GM21526 (cell line): ENCODE measurements around the gene HDC.

Source experiments
- ATAC-seq: cut with Tn5 transposase; IDR thresholded peaks from one replicate; pipeline ENCODE4 v1.9.1; 2021; ENCODE audit warnings: moderate library complexity; ENCODE audit not compliant: unreplicated experiment, low FRiP score

The HDC gene

DNA sequence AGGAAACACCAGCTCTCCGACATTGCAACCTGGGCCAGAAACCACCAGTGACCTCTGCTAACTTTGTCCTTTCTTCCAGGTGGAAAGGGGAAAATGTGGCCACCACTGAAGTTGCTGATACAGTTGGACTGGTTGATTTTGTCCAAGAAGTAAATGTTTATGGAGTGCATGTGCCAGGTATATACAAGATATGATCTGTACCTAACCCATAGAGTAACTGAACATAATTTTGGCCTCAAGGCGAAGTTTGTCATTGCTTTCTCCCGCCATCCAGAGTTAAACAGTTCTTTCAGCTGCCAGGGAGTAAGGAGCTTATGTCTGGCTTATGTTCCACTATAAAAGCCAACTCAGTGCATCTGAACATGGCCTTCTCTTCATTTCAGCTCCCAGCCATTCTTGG lies 36.7 kb downstream of the HDC start:
- ATAC-seq = no peak

DNA sequence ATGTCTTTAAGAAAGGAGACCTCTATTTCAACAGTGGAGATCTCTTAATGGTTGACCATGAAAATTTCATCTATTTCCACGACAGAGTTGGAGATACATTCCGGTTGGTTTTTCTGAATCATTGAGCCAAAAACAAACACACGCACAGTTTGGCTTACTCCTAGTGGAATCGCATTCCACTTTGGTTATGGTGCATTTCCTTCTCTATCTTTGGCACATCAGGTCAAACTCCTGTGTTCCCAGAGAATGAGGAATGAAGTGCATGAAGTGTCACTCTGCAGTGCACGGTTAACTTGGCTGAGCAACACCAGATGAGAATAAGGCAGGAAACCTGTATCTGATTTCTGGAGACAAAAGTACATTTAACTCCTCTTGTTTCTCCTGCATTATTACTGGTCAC lies 38.5 kb downstream of the HDC start:
- ATAC-seq = no peak

DNA sequence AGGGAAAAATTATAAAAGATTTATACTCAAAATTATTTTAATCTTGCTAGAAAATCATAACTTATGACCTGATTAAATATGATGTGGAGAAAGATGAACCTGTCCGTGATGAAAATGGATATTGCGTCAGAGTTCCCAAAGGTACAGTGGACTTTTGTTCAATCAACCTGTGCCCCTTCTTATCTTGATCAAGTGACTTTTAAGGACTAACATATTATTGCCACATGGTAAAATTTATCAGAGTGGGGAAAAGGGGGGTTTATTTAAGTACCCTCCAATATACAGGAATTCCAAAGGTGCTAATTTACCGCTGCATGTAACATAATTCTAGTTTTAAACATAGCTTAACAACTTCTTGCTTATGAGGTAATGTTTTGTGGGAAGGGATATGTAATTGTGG lies 39.6 kb downstream of the HDC start:
- ATAC-seq = no peak

DNA sequence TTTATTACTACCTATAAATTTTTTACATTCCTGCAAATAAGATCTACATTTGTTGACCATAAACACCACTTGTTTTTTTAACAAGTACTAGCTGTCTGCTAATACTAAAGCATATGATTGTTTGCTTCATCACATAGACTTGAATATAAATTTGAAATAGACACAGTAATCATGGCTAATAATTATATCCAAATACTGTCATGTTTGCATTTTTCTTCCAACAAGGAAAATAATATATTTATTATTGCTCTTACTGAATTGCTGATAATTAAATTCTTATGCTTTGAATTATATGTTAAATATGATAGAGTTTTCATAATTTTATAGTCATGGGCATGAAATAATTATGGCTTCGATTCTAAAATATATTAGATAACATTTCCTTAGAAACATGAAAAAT lies 40.5 kb downstream of the HDC start:
- no peak for ATAC-seq

DNA sequence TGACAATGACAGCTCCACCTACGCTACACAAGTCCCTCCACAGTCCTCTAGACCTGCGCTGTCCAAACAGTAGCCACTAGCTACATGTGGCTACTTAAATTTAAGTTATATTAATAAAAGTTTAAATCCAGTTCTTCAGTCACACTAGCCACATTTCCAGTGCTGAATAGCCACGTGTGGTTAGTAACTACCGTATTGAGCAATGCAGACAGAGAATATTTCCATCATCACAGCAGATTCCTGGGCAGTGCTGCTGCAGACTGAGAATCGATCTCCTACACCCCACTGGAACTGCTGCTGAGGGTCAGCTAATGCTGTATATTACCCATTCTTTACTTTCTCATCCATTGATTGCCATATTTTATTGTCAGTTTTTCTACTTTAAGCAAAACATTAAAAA lies 40.9 kb downstream of the HDC start:
- ATAC-seq = no peak

DNA sequence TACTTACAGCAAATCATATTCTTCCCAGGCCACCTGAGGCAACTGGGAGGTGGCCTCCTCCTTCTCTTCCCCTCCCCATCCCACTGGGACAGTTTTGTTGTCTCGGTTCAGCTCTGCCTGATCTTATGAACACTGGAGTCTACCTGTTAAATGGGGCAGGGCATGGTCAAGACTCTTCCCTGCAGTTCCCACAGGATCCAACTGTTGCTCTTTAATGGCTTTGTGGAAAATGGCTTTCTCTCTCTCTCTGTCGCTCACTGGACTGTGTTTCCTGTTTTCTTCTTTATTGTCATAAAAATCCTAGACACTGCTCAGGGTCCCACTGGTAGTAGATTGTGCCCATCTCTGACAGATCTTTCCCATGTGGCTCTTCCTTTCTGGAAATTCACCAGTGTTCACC lies 43.3 kb downstream of the HDC start:
- ATAC-seq = no peak

DNA sequence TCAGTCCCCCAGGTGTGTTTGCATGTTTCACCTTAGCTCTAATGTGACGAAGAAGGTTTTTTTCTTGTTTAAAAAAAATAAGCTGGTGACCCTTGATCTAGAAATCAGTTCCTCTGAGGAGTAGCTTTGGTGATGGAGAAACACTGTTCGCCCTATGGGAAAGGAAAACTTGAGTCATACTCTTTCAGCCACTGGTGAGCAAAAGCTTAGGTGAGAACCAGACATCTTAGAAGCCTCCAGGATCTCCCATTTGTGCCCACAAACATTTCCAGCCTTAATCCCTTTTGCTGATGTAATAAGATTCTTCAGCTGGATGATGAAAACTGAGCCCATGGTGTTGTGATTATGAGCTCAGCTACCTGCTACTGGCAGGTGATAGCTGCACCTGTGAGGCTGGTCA lies 45.7 kb downstream of the HDC start:
- no peak for ATAC-seq

DNA sequence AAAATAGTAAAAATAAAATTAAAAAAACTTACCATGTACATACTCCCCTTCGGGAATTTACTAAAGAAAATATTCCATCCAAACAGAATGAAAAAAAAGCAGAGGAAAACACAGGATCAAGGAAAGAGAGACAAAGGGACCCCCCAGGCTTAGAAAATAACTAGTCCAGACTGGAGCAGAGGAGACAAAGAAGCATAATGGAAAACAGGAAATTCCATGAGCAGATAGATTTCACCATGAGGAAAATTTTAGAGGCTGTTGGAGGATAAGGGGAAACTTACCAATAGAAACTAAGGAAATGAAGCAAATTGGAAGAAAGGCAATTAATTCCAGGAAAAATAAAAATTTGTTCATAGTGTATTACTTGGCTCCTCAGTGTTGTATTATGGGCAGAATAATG lies 46.8 kb downstream of the HDC start:
- no peak for ATAC-seq

DNA sequence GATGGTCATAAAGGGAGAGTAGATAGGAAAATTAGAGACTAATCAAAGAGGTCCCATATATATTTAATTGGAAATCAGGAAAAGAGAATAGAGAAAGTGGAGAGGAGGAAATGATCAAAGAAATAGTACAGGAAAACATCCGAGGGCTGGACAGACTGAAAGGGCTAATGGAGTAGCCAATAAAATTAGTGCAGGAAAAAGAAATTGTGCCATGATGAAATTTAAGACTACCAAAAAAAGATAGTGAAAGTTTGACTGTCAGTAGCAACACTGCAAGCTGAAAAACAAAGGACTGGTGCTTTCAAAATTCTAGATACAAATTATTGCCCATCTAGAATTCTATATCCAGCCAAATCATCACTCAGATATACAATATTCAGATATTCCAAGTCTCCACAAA lies 47.2 kb downstream of the HDC start:
- ATAC-seq = no peak

DNA sequence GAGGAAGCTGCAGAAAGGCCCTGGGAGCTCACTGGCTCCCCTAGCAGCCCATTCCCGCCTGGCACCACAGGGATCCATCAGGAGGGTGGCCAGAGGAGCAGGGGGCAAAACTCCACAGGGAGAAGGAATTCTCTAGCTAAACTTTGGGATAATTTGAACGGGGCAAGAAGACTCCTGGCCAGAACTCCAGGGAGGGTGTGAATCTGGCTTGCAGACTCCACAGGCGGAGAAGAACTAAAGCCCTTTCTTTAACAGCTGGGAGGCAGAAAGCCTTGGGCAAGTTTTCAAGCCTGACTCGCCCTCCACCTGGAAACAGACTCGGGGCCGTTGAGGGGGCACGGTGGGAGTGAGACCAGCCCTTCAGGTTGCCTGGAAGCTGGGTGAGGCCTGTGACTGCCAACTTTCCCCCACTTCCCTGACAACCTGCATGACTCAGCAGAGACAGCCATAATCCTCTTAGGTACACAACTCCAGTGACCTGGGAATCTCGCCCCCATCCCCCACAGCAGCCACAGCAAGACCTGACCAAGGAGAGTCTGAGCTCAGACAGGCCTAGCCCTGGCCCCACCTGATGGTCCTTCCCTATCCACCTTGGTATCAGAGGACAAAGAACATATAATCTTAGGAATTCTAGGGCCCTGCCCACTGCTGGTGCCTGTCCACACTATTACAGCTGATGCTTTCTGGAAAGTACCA lies 54.9 kb downstream of the HDC start:
- no peak for ATAC-seq

DNA sequence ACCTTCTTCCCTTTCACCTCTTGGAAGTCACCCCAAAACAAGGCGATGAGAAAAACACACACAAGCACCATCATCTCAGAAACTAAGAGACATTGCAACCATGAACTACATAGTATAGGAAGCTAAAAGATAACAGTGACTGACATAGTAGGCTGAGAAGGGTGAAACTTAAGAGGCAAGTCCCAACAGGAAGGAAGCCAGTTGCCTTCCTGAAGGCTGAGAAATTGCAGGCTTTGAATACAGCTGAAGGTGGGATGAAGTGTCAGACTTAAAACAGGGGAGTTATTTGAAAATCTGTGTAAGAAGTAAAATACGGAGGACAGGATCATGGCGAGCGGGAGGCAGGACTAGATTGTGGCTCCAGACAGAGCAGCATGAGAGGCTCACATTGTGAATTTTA lies 55.7 kb downstream of the HDC start:
- no peak for ATAC-seq

DNA sequence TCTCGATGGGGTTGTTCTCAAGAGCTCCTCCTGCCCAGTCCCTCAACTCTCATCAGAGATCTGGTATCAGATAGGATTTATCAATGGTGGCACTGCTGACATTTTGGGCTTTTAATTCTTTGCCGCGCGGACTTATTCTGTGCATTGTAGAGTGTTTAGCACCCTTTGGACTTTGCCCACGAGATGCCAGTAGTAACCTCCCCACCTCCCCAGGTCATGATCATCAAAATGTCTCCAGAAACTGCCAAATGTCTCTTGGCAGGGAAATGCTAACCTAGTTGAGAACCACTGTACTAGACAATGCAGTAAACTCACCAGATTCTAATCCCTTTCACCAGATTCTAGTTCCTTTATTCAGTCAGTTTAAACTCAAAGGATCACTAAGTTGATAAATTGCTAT lies 59.5 kb downstream of the HDC start:
- no peak for ATAC-seq

DNA sequence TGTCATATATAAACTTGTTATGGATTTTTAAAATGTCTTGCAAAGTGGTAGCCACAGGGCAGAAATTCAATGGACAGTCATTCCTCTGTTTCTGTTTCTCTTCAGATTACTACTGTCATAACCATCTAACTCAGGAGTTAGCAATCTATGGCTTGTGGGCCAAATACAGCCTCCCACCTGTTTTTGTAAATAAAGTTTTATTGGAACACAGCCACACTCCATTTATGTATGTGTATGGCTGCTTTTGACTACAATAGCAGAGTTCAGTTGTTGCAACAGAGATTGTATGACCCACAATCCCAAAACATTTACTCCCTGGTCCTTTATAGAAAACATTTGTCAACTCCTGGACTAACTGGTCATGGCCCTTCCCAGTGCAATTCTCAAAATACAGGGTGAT lies 63.5 kb downstream of the HDC start:
- no peak for ATAC-seq

DNA sequence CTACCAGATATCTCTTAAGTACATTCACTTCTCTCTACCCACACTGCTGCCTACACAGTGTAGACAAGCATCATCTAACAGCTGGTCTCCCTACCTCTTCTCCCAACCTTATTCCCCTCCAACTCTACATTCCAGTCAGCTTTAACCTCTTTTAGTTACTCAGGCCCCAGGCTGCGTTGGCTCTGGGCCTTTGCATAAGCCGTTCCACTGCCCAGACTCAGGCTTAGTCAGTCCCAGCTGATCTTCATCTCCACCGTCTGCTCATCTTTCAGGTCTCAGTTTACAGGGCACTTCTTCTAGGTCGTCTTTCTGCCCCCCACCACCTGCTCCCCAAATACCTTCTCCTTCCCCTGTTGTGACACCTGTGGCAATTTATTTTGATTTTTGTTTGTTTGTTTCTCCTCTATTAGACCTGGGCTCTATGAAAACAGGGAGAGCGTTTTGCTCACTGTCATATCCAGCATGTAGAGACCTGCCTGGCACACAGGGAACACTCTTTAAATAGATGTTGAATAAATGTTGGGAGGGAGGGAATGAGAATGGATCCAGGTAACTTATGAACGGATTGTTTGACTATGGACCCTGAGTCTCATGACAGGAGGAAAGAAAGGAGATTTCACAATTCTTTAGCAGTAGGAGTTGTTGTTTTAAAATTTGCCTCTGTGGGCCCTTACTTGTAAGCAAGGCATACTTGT lies 72.5 kb downstream of the HDC start:
- no peak for ATAC-seq

DNA sequence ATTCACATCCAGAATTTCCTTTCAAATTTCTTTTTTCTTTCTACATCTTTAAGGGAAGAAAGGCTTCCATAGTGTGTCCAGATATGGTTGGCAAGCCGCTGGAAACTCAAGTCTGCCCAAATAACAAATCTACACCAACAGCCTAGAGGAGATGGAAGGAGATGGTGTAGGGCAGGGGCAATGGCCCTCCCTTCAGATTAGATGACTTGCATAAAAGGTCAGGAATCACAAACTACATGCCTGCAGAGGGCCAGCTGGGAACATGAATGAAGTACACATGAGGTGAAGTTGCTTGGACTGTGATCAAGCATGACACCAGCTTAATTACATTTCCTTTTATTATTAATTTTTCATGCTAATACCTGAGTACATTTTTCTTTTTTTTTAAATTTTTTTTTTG lies 73.4 kb downstream of the HDC start:
- no peak for ATAC-seq
